HepG2 (cell line): ENCODE results near the gene MDP1. TPM values are rescaled to one million over a fixed set of nuclear protein-coding genes. Genes with fewer than 3 reads are reported as not detected.

Experiments
- ARNT ChIP-seq: fragments of 450-650 bp; IDR thresholded peaks from 2 replicates; pipeline ENCODE4 v1.6.1; 2017
- GFI1 ChIP-seq: sonication (generic); formaldehyde crosslinking; IDR thresholded peaks from 2 replicates; pipeline ENCODE4 v1.5.0; 2020; ENCODE audit warnings: missing genetic modification reagents, mild to moderate bottlenecking, borderline replicate concordance
- GLMP ChIP-seq: sonication (generic); formaldehyde crosslinking; IDR thresholded peaks from 2 replicates; pipeline ENCODE4 v1.9.0; 2021; ENCODE audit warnings: missing genetic modification reagents, mild to moderate bottlenecking, borderline replicate concordance
- GTF2F1 ChIP-seq: fragments of 150-350 bp; IDR thresholded peaks from 2 replicates; pipeline ENCODE4 v1.6.1; 2014; ENCODE audit warnings: low read length
- HMGA1 ChIP-seq: sonication (generic); formaldehyde crosslinking; conservative IDR thresholded peaks from 2 replicates; pipeline ENCODE4 v1.4.0; 2020; ENCODE audit warnings: missing genetic modification reagents
- HNF4A ChIP-seq: sonication (generic); formaldehyde crosslinking; IDR thresholded peaks from 2 replicates; pipeline ENCODE4 v1.4.0; 2020; ENCODE audit warnings: missing genetic modification reagents
- SNAPC2 ChIP-seq: sonication (generic); formaldehyde crosslinking; IDR thresholded peaks from 2 replicates; pipeline ENCODE4 v1.8.1; 2022; ENCODE audit warnings: mild to moderate bottlenecking, missing genetic modification reagents
- TBL1XR1 ChIP-seq: fragments of 150-350 bp; IDR thresholded peaks from 2 replicates; pipeline ENCODE4 v1.6.1; 2014; ENCODE audit warnings: borderline replicate concordance, low read length; ENCODE audit not compliant: partially characterized antibody
- ZBTB4 ChIP-seq: sonication (generic); formaldehyde crosslinking; IDR thresholded peaks from 2 replicates; pipeline ENCODE4 v1.4.0; 2020; ENCODE audit warnings: missing genetic modification reagents, mild to moderate bottlenecking, borderline replicate concordance
- ZFX ChIP-seq: sonication (generic); formaldehyde crosslinking; IDR thresholded peaks from 2 replicates; pipeline ENCODE4 v1.4.0; 2020; ENCODE audit warnings: mild to moderate bottlenecking, low read depth, missing genetic modification reagents, moderate library complexity
- ZNF446 ChIP-seq: sonication (generic); formaldehyde crosslinking; IDR thresholded peaks from 2 replicates; pipeline ENCODE4 v1.5.0; 2020; ENCODE audit warnings: mild to moderate bottlenecking, missing genetic modification reagents
- ZNF563 ChIP-seq: sonication (generic); formaldehyde crosslinking; IDR thresholded peaks from 2 replicates; pipeline ENCODE4 v1.8.0; 2022; ENCODE audit warnings: mild to moderate bottlenecking, moderate library complexity, missing genetic modification reagents
- ZNF569 ChIP-seq: sonication (generic); formaldehyde crosslinking; IDR thresholded peaks from 2 replicates; pipeline ENCODE4 v1.5.0; 2020; ENCODE audit warnings: mild to moderate bottlenecking, missing genetic modification reagents, moderate library complexity, borderline replicate concordance
- ZNF607 ChIP-seq: sonication (generic); formaldehyde crosslinking; IDR thresholded peaks from 2 replicates; pipeline ENCODE4 v1.5.1; 2020; ENCODE audit warnings: missing genetic modification reagents, mild to moderate bottlenecking, borderline replicate concordance
- ZNF614 ChIP-seq: IDR thresholded peaks from 2 replicates; pipeline ENCODE4 v1.6.1; 2018; ENCODE audit warnings: missing biosample characterization, missing genetic modification reagents, inconsistent platforms, borderline replicate concordance
- ZNF629 ChIP-seq: sonication (generic); formaldehyde crosslinking; conservative IDR thresholded peaks from 2 replicates; pipeline ENCODE4 v1.5.0; 2020; ENCODE audit warnings: missing genetic modification reagents
- ZNF772 ChIP-seq: sonication (generic); formaldehyde crosslinking; IDR thresholded peaks from 2 replicates; pipeline ENCODE4 v1.5.0; 2020; ENCODE audit warnings: mild to moderate bottlenecking, missing genetic modification reagents
- ZNF773 ChIP-seq: sonication (generic); formaldehyde crosslinking; IDR thresholded peaks from 2 replicates; pipeline ENCODE4 v1.4.0; 2020; ENCODE audit warnings: missing genetic modification reagents, borderline replicate concordance
- polyA plus RNA-seq, 8 experiments: library from polyadenylated mRNA; depleted of rRNA in 3 of 8; stranded (reverse) in 7 of 8; unstranded in 1 of 8; fragments of >200 nt; fragmentation: Illumina TruSeq in 4 of 8; extraction: Trizol in 4 of 8; gene quantifications; 2 replicates each; pipeline versions ENCODE4 v1.2.1 to v1.2.3, GENCODE V29; 2011 to 2016; ENCODE audit warnings: low read depth in 4 of 8, missing spikeins in 1 of 8, mixed read lengths in 1 of 8; ENCODE audit not compliant: insufficient read depth in 1 of 8
- total RNA-seq, 5 experiments: library from RNA; depleted of rRNA; stranded (reverse); fragments of >200 nt; fragmentation: Illumina TruSeq; extraction: Trizol; gene quantifications; 2 replicates each; pipeline ENCODE4 v1.2.3, GENCODE V29; 2016; ENCODE audit warnings: low read depth in 1 of 5
- TF ChIP-seq, protein P1 (sequence below): sonication (generic); formaldehyde crosslinking; IDR thresholded peaks from 2 replicates; pipeline ENCODE4 v1.4.0; 2020; ENCODE audit warnings: missing genetic modification reagents
- TF ChIP-seq, protein P2 (sequence below): sonication (generic); formaldehyde crosslinking; conservative IDR thresholded peaks from 2 replicates; pipeline ENCODE4 v1.4.0; 2020; ENCODE audit warnings: missing genetic modification reagents

The MDP1 gene
- total and polyA plus RNA-seq, 2 of the 13 experiments (the other 11 are each of a cell fraction or from before 2014, with no cell fraction given), result 44.1 to 48.7 TPM

DNA sequence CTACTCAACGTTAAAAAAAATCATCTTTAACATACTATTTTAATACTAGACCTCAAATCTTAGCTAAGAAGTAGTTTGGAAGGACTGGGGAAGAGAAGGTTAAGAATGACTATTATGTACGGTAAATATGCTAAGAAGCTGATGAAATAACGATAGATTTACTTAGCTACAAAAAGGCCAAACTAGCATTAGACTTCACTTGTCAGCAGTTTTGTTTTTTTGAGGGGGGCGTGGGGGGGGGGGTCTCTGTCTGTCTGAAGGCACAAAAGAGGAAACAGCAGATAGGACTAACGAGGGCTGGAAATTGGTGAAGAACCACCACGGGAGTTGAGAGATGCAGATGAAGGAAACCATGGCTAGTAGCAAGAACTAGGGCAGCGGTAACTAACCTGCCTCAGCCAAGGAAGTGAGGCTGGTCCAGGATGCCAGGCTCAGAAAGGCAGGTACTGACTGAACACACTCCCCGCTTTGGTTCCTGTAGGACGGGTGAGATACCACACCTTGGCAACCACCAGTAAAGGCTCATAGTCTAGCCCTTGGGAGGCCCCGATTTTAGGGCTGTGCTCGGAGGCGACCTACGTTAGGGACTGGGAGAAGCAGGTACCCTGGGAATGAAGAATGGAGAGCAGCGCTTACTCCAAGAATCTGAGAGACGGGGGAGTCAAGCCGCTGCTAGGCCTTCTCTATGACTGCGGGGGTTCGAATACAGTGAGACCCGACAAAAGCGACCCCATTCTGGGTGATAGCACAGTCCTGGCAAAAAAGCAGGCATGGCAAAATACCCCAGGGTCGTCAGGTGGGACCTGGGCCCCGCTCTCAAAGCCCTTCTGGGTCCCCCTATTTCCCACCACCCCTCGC, 15.6 kb upstream of the MDP1 start (continued):
- TF ChIP-seq GLMP (0 out of 2 replicates have a peak, but pooled peaks have one; percentile 14), HMGA1 (CRISPR knock-in tag) (no peak), GTF2F1 (no peak), ZNF569 (CRISPR knock-in tag) (0 out of 2 replicates have a peak, but pooled peaks have one; percentile 7), ZBTB4 (CRISPR knock-in tag) (no peak), ZNF772 (CRISPR knock-in tag) (no peak), ARNT (no peak), HNF4A (CRISPR knock-in tag) (no peak), ZNF773 (CRISPR knock-in tag) (0 out of 2 replicates have a peak, but pooled peaks have one; percentile 86), ZFX (no peak), SNAPC2 (no peak; the same call in 1 of the 2 replicates), TBL1XR1 (peak; percentile 30), ZNF607 (CRISPR knock-in tag) (no peak; the same call in 1 of the 2 replicates), ZNF614 (no peak; the same call in 1 of the 2 replicates), ZNF446 (CRISPR knock-in tag) (no peak), GFI1 (CRISPR knock-in tag) (peak; percentile 79), ZNF629 (no peak), ZNF563 (CRISPR knock-in tag) (0 out of 2 replicates have a peak, but pooled peaks have one; percentile 23)
- TF ChIP-seq, protein P1, sequence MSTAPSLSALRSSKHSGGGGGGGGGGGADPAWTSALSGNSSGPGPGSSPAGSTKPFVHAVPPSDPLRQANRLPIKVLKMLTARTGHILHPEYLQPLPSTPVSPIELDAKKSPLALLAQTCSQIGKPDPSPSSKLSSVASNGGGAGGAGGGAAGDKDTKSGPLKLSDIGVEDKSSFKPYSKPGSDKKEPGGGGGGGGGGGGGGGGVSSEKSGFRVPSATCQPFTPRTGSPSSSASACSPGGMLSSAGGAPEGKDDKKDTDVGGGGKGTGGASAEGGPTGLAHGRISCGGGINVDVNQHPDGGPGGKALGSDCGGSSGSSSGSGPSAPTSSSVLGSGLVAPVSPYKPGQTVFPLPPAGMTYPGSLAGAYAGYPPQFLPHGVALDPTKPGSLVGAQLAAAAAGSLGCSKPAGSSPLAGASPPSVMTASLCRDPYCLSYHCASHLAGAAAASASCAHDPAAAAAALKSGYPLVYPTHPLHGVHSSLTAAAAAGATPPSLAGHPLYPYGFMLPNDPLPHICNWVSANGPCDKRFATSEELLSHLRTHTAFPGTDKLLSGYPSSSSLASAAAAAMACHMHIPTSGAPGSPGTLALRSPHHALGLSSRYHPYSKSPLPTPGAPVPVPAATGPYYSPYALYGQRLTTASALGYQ (CRISPR knock-in tag), result no peak
- TF ChIP-seq, protein P2, sequence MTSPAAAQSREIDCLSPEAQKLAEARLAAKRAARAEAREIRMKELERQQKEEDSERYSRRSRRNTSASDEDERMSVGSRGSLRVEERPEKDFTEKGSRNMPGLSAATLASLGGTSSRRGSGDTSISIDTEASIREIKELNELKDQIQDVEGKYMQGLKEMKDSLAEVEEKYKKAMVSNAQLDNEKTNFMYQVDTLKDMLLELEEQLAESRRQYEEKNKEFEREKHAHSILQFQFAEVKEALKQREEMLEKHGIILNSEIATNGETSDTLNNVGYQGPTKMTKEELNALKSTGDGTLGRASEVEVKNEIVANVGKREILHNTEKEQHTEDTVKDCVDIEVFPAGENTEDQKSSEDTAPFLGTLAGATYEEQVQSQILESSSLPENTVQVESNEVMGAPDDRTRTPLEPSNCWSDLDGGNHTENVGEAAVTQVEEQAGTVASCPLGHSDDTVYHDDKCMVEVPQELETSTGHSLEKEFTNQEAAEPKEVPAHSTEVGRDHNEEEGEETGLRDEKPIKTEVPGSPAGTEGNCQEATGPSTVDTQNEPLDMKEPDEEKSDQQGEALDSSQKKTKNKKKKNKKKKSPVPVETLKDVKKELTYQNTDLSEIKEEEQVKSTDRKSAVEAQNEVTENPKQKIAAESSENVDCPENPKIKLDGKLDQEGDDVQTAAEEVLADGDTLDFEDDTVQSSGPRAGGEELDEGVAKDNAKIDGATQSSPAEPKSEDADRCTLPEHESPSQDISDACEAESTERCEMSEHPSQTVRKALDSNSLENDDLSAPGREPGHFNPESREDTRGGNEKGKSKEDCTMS (CRISPR knock-in tag), result peak; percentile 52; the same call in 1 of the 2 replicates
